Memory B cell (primary cell): Measurements from ENCODE around the gene KPNA3.
"Not testable (repeated sequence)": the region's sequence is repeated elsewhere in the genome, so short reads cannot be mapped to it uniquely, and the experiment has no call there.

Experiments used
- ATAC-seq: fragments of 150-1000 bp; cut with Tn5 transposase; 2 replicates; pipeline ENCODE4 v1.10.0; 2021; ENCODE audit warnings: low read depth, mild to moderate bottlenecking, moderate library complexity
- DNase-seq, 2 donors: peaks; one replicate each; pipeline ENCODE4 v3.0.0; 2022; ENCODE audit warnings: low spot score in 2 of 2
- H3K27ac Mint-ChIP-seq: one replicate; pipeline ENCODE4 v1.8.0; 2022; ENCODE audit warnings: mild to moderate bottlenecking, moderate library complexity, mixed read lengths
- H3K27me3 Mint-ChIP-seq: one replicate; pipeline ENCODE4 v1.8.0; 2022; ENCODE audit warnings: mixed read lengths
- H3K36me3 Mint-ChIP-seq: one replicate; pipeline ENCODE4 v1.8.0; 2022; ENCODE audit warnings: mild to moderate bottlenecking, mixed read lengths
- H3K4me1 Mint-ChIP-seq: one replicate; pipeline ENCODE4 v1.8.0; 2022; ENCODE audit warnings: mixed read lengths
- H3K4me3 Mint-ChIP-seq: one replicate; pipeline ENCODE4 v1.8.0; 2022; ENCODE audit warnings: mild to moderate bottlenecking, moderate library complexity, mixed read lengths
- H3K9me3 Mint-ChIP-seq: one replicate; pipeline ENCODE4 v1.8.0; 2022; ENCODE audit warnings: mixed read lengths

Gene KPNA3

GRCh38 chr13:49820591-49821215 lies 28.2 kb upstream of the KPNA3 start:
- Mint-ChIP-seq H3K27me3 (peaks cover 21% of the 10 kb centered on the region), H3K27ac (no peak overlapping the region), H3K4me1 (peaks cover 5% of the 10 kb centered on the region), H3K9me3 (no peaks in the 10 kb centered on the region), H3K4me3 (no peak overlapping the region), H3K36me3 (no peaks in the 10 kb centered on the region)
- no peak for ATAC-seq
- DNase-seq: no peak

DNA sequence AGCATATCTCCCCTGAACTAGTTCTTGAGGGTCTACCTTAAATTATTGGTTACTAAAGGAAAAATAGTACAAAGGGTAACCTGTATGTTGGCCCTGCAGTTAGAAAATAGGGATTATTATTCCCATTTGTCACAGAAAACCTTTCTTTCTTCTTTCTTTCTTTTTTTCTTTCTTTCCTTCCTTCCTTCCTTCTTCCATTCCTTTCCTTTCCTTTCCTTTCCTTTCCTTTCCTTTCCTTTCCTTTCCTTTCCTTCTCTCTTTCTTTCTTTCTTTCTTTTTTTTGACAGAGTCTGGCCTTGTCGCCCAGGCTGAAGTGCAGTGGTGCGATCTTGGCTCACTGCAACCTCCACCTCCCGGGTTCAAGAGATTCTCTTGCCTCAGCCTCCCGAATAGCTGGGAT lies 23.6 kb upstream of the KPNA3 start:
- DNase-seq, ATAC-seq, H3K27ac Mint-ChIP-seq, H3K36me3 Mint-ChIP-seq, H3K4me3 Mint-ChIP-seq, H3K9me3 Mint-ChIP-seq, H3K27me3 Mint-ChIP-seq, H3K4me1 Mint-ChIP-seq: not testable (repeated sequence)

GRCh38 chr13:49814551-49815270 lies 22.2 kb upstream of the KPNA3 start:
- H3K4me3 Mint-ChIP-seq: no peak overlapping the region
- DNase-seq (no peak), ATAC-seq (no peak)
- H3K36me3 Mint-ChIP-seq: no peaks in the 10 kb centered on the region
- H3K9me3 Mint-ChIP-seq: no peaks in the 10 kb centered on the region
- H3K4me1 Mint-ChIP-seq: no peaks in the 10 kb centered on the region
- H3K27ac Mint-ChIP-seq: no peak overlapping the region
- H3K27me3 Mint-ChIP-seq: peaks cover 11% of the 10 kb centered on the region

- Mint-ChIP-seq H3K36me3 (no peaks in the 10 kb centered on the region), H3K9me3 (no peaks in the 10 kb centered on the region), H3K27me3 (peaks cover 6% of the 10 kb centered on the region), H3K4me3 (no peak overlapping the region), H3K4me1 (no peaks in the 10 kb centered on the region), H3K27ac (no peak overlapping the region)
- no peak for DNase-seq
- ATAC-seq: no peak
These were observed 20.3 kb upstream of the KPNA3 start for GRCh38 chr13:49812812-49813211.

- H3K4me3 Mint-ChIP-seq: no peak overlapping the region
- no peak for DNase-seq
- no peak for ATAC-seq
- peaks cover 6% of the 10 kb centered on the region for H3K27me3 Mint-ChIP-seq
- H3K9me3 Mint-ChIP-seq: no peaks in the 10 kb centered on the region
- no peak overlapping the region for H3K27ac Mint-ChIP-seq
- H3K36me3 Mint-ChIP-seq: no peaks in the 10 kb centered on the region
- no peaks in the 10 kb centered on the region for H3K4me1 Mint-ChIP-seq
These were observed 19.0 kb upstream of the KPNA3 start for GRCh38 chr13:49811527-49811908.

DNA sequence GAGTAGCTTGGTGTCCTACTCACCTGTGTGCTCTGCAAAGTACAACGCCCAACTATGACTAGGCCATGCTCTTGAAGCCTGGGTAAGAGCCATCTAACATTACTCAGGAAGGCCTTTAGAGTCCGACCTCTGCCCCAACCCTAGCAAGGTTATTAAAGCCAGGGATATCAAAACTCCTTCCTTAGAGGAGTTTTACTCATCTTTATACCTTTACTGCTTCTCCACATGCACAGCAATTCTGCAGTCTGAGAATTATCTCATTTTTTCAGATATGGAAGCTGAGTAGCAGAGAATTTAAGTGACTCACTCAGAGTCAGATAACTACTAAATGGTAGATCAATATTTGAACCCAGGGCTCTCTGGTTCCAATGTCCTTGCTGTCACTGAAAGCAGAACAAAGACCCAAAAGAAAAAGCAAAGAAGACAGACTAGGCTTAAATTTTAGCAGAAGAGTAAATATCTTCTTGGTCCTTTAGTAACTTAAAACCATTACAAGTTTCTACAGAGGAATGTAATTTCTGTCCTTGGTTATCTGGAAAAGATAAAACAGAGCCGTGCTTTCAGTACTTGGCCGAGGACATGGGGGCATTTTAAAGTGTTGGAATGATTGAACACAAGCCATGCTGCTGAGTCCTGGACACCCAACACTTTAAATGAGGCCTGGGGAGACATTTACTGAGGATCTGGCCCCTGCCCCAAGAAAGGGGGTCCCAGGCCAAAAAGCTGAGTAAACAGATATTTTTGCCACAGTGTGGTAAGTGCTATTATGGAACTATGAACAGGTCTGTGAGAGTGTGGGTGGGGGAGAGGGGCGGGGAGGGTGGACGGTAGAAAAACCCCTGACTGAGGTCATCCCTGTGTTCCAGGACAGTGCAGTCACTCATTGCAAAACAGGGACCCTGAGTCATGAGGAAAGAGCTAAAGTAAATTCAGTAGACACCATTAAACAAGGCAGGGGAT lies 18.4 kb upstream of the KPNA3 start:
- H3K4me1 Mint-ChIP-seq: no peaks in the 10 kb centered on the region
- no peaks in the 10 kb centered on the region for H3K36me3 Mint-ChIP-seq
- H3K9me3 Mint-ChIP-seq: no peaks in the 10 kb centered on the region
- H3K27ac Mint-ChIP-seq: no peak overlapping the region
- no peak for ATAC-seq
- DNase-seq: no peak
- H3K27me3 Mint-ChIP-seq: peaks cover 8% of the 10 kb centered on the region
- H3K4me3 Mint-ChIP-seq: no peak overlapping the region

GRCh38 chr13:49807681-49808080 lies 15.2 kb upstream of the KPNA3 start:
- ATAC-seq: no peak
- no peak for DNase-seq
- H3K9me3 Mint-ChIP-seq: no peaks in the 10 kb centered on the region
- H3K4me1 Mint-ChIP-seq: no peaks in the 10 kb centered on the region
- no peaks in the 10 kb centered on the region for H3K36me3 Mint-ChIP-seq
- no peak overlapping the region for H3K4me3 Mint-ChIP-seq
- no peak overlapping the region for H3K27ac Mint-ChIP-seq
- peaks cover 8% of the 10 kb centered on the region for H3K27me3 Mint-ChIP-seq

DNA sequence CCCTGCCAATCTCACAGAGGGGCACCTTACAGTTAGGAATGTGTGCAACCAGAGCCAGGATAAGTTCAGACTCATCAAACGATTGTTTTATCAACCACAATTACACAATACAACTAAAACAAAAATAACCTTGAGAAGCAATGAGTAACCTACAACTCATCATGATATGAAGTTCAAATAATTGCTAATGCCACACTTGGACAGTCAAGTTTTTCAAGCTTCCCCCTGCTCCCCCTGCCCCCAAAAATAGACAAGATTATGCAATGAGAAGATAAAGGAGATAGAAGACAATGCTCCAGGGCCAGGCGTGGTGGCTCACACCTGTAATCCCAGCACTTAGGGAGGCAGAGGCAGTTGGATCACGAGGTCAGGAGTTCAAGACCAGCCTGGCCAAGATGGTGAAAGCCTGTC lies 13.6 kb upstream of the KPNA3 start:
- Mint-ChIP-seq H3K27ac (no peak overlapping the region), H3K4me1 (no peaks in the 10 kb centered on the region), H3K27me3 (peaks cover 8% of the 10 kb centered on the region), H3K4me3 (no peak overlapping the region), H3K9me3 (no peaks in the 10 kb centered on the region), H3K36me3 (no peaks in the 10 kb centered on the region)
- ATAC-seq (no peak), DNase-seq (no peak)

DNA sequence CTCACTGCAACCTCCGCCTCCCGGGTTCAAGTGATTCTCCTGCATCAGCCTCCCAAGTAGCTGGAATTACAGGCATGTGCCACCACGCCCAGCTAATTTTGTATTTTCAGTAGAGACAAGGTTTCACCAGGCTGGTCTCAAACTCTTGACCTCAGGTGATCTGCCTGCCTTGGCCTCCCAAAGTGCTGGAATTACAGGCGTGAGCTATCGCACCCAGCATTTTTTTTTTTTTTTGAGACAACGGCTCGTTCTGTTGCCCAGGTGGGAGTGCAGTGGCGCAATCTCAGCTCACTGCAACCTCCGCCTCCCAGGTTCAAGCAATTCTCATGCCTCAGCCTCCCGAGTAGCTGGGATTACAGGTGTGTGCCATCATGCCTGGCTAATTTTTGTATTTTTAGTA lies 10.6 kb upstream of the KPNA3 start:
- H3K36me3 Mint-ChIP-seq, H3K27me3 Mint-ChIP-seq, H3K9me3 Mint-ChIP-seq, H3K4me3 Mint-ChIP-seq, H3K27ac Mint-ChIP-seq, H3K4me1 Mint-ChIP-seq, ATAC-seq, DNase-seq: not testable (repeated sequence)

DNA sequence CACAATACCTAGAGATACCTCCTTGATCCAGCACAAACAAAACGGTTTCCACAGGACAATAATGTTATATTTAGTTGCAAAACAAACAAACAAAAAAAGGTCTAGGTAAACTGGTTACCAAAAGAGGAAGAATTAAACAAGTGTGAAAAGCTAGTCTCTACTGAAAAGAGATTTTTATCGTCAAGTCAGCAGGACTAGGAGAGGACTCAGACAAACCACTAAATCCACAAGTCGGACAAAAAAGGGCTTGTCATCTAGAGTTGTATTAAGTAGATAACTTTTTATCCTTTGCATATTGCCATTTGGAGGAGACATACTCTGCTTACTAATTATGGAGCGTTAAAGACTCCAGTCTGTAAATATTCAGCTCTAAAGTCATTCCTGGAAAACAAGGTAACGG lies 9.9 kb upstream of the KPNA3 start:
- Mint-ChIP-seq H3K27me3 (peaks cover 4% of the 10 kb centered on the region), H3K36me3 (no peaks in the 10 kb centered on the region), H3K4me1 (no peaks in the 10 kb centered on the region), H3K4me3 (no peak overlapping the region), H3K27ac (no peak overlapping the region), H3K9me3 (no peaks in the 10 kb centered on the region)
- DNase-seq: no peak
- no peak for ATAC-seq

- Mint-ChIP-seq H3K36me3 (peaks cover 2% of the 10 kb centered on the region), H3K27ac (peak overlapping the region; percentile 96), H3K9me3 (no peaks in the 10 kb centered on the region), H3K4me3 (peak overlapping the region; percentile 94), H3K4me1 (peaks cover 27% of the 10 kb centered on the region), H3K27me3 (peaks cover 3% of the 10 kb centered on the region)
- ATAC-seq (peak; percentile 7), DNase-seq (peak; percentile 35 to 65)
These were observed 552 bp downstream of the KPNA3 start for GRCh38 chr13:49791711-49792549.

DNA sequence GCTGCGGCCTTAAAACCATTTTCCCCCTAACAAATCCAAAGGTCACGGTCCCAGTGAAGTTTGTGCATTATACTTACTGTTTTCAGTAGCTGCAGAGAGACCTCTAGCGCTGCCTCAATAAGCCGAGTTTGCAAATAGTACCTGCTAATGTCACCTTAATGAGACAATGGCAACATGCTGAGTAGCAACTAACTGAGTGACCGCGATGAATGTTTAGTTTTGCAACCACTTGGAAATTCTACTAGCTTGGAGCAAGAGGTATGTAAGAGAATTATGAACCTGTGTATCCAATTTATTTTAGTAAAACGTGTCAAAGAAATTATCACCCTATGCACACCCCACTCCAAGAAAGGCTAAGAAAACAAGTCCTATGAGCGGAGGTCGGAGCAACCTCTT lies 1.2 kb downstream of the KPNA3 start:
- no peak for DNase-seq
- Mint-ChIP-seq H3K4me1 (peaks cover 33% of the 10 kb centered on the region), H3K27me3 (peaks cover 3% of the 10 kb centered on the region), H3K27ac (peak overlapping the region; percentile 83), H3K36me3 (peaks cover 6% of the 10 kb centered on the region), H3K9me3 (no peaks in the 10 kb centered on the region), H3K4me3 (peak overlapping the region; percentile 86)
- ATAC-seq: no peak

GRCh38 chr13:49789968-49790367 lies 2.5 kb downstream of the KPNA3 start:
- ATAC-seq (no peak), DNase-seq (no peak)
- Mint-ChIP-seq H3K27me3 (no peaks in the 10 kb centered on the region), H3K36me3 (peaks cover 8% of the 10 kb centered on the region), H3K4me1 (peaks cover 42% of the 10 kb centered on the region), H3K9me3 (no peaks in the 10 kb centered on the region), H3K4me3 (no peak overlapping the region), H3K27ac (no peak overlapping the region)
